Ishikawa (cell line): ENCODE measurements around the gene TSFM.

ENCODE experiments used
- EP300 ChIP-seq: IDR thresholded peaks from 2 replicates; pipeline ENCODE4 v1.6.1; 2012; ENCODE audit warnings: borderline replicate concordance
- TEAD4 ChIP-seq: IDR thresholded peaks from 2 replicates; pipeline ENCODE4 v1.6.1; 2012

GRCh38 chr12:57754411-57755193, 28.0 kb upstream of the TSFM start, which contains the start of gene MARCHF9:
- TF ChIP-seq EP300 (no peak), TEAD4 (no peak)
